HCT116 (cell line): ENCODE data around the gene MAP2K5. TPM values are rescaled to one million over a fixed set of nuclear protein-coding genes. Genes with fewer than 3 reads are reported as not detected.

ENCODE experiments used
- ATAC-seq: fragments of 200-7000 bp; cut with Tn5 transposase; 2 replicates; pipeline ENCODE4 v1.9.1; 2020; ENCODE audit warnings: mild to moderate bottlenecking, moderate library complexity
- BruUV-seq: library from RNA; stranded (reverse); fragments of 400-500 nt; replicated peaks from 2 replicates; lab custom pipeline; 2021; lab: Mats Ljungman, UMichigan
- CTCF ChIA-PET: fragments of 300-600 bp; sonication (Branson Sonifier 250); formaldehyde crosslinking; loops from one replicate; lab custom pipeline; 2021; ENCODE audit warnings: antibody characterized with exemption; lab: Charles Lee
- POLR2A ChIA-PET: fragments of 300-600, 350-600 bp; sonication (Branson Sonifier 250); formaldehyde crosslinking; loops from one replicate; lab custom pipeline; 2021; ENCODE audit warnings: antibody characterized with exemption; lab: Charles Lee
- RAD21 ChIA-PET, 2 experiments: fragments of 300-600 bp; sonication (Branson Sonifier 250); formaldehyde crosslinking; loops; one replicate each; lab custom pipeline; 2023; ENCODE audit warnings: low total read pairs in 2 of 2; ENCODE audit not compliant: uncharacterized antibody in 2 of 2, unreplicated experiment in 2 of 2, low non-redundant PET in 1 of 2; lab: Charles Lee
- DNase-seq: peaks from one replicate; pipeline ENCODE4 v3.0.0-alpha.2; 2010; ENCODE audit warnings: low read depth, low spot score
- H2AFZ ChIP-seq: fragments of 200-600 bp; shearing (Covaris generic), sonication (generic); 2 replicates; pipeline ENCODE4 v1.6.1; 2017; ENCODE audit warnings: low read depth, mixed run types, mixed read lengths, antibody characterized with exemption, low read length; ENCODE audit not compliant: poor library complexity, severe bottlenecking
- H3K27ac ChIP-seq: 2 replicates; pipeline ENCODE4 v1.5.1; 2012; ENCODE audit warnings: low read depth, low read length
- H3K27me3 ChIP-seq: fragments of 200-600 bp; sonication (generic); 2 replicates; pipeline ENCODE4 v1.6.1; 2016; ENCODE audit warnings: mixed run types, low read length, mixed read lengths; ENCODE audit not compliant: insufficient read depth
- H3K36me3 ChIP-seq, 2 experiments: fragments of 200-500 bp in 1 of 2; fragments of 200-600 bp in 1 of 2; sonication (Bioruptor generic) in 1 of 2; sonication (generic) in 1 of 2; 2 replicates each; pipeline versions ENCODE4 v1.5.1 to v1.6.1; 2014 to 2016; ENCODE audit warnings: low read length in 2 of 2, inconsistent platforms in 1 of 2, mixed read lengths in 1 of 2, mixed run types in 1 of 2; ENCODE audit not compliant: insufficient read depth in 2 of 2, control insufficient read depth in 1 of 2
- H3K4me1 ChIP-seq, 2 experiments: fragments of 200-600 bp in 1 of 2; sonication (generic) in 1 of 2; 2 replicates each; pipeline versions ENCODE4 v1.5.1 to v1.6.1; 2012 to 2017; ENCODE audit warnings: low read length in 2 of 2, inconsistent platforms in 1 of 2, mild to moderate bottlenecking in 1 of 2, mixed read lengths in 1 of 2, mixed run types in 1 of 2, moderate library complexity in 1 of 2; ENCODE audit not compliant: insufficient read depth in 2 of 2, control insufficient read depth in 1 of 2
- H3K4me2 ChIP-seq: fragments of 200-600 bp; sonication (generic); 2 replicates; pipeline ENCODE4 v1.6.1; 2017; ENCODE audit warnings: mixed run types, low read length, mixed read lengths
- H3K4me3 ChIP-seq, 2 experiments: fragments of 200-600 bp in 1 of 2; sonication (generic) in 1 of 2; replicated peaks in 1 of 2; 2 replicates each; pipeline ENCODE4 v1.5.1; 2011 to 2016; ENCODE audit warnings: low read length in 2 of 2, control low read depth in 1 of 2, low read depth in 1 of 2, mild to moderate bottlenecking in 1 of 2, mixed read lengths in 1 of 2, mixed run types in 1 of 2
- H3K79me2 ChIP-seq: fragments of 200-600 bp; sonication (generic); 2 replicates; pipeline ENCODE4 v1.6.1; 2017; ENCODE audit warnings: mild to moderate bottlenecking, mixed run types, low read length, moderate library complexity, mixed read lengths; ENCODE audit not compliant: insufficient read depth
- H3K9ac ChIP-seq: fragments of 200-600 bp; sonication (generic); 2 replicates; pipeline ENCODE4 v1.6.1; 2016; ENCODE audit warnings: low read length, mixed read lengths
- H3K9me2 ChIP-seq: fragments of 200-600 bp; sonication (generic), shearing (Covaris generic); 2 replicates; pipeline ENCODE4 v1.6.1; 2017; ENCODE audit warnings: mixed run types, mild to moderate bottlenecking, moderate library complexity; ENCODE audit not compliant: insufficient read depth
- H3K9me3 ChIP-seq, 2 experiments: fragments of 200-500 bp in 1 of 2; fragments of 200-600 bp in 1 of 2; sonication (Bioruptor generic) in 1 of 2; sonication (generic) in 1 of 2; 2 replicates each; pipeline ENCODE4 v1.6.1; 2014 to 2017; ENCODE audit warnings: low read length in 2 of 2, mixed read lengths in 2 of 2, inconsistent platforms in 1 of 2, low read depth in 1 of 2, mild to moderate bottlenecking in 1 of 2, mixed run types in 1 of 2, moderate library complexity in 1 of 2; ENCODE audit not compliant: control insufficient read depth in 1 of 2, insufficient read depth in 1 of 2
- H4K20me1 ChIP-seq: fragments of 200-600 bp; sonication (generic), shearing (Covaris generic); 2 replicates; pipeline ENCODE4 v1.6.1; 2017; ENCODE audit warnings: mixed run types, mild to moderate bottlenecking, moderate library complexity; ENCODE audit not compliant: insufficient read depth
- CBX3 ChIP-seq: IDR thresholded peaks from 2 replicates; pipeline ENCODE4 v1.6.1; 2012; ENCODE audit warnings: low read depth
- CEBPB ChIP-seq: IDR thresholded peaks from 2 replicates; pipeline ENCODE4 v1.6.1; 2012; ENCODE audit warnings: low read depth
- EZH2 ChIP-seq: fragments of 200-600 bp; sonication (generic); IDR thresholded peaks from 2 replicates; pipeline ENCODE4 v1.6.1; 2017; ENCODE audit warnings: antibody characterized with exemption, mixed run types
- POLR2A ChIP-seq: IDR thresholded peaks from 2 replicates; pipeline ENCODE4 v1.7.0; 2011; ENCODE audit warnings: borderline replicate concordance; ENCODE audit not compliant: insufficient read depth, insufficient read length; ENCODE audit errors: extremely low read depth
- POLR2AphosphoS5 ChIP-seq: IDR thresholded peaks from 2 replicates; pipeline ENCODE4 v1.6.1; 2011; ENCODE audit warnings: mild to moderate bottlenecking, low read depth, low read length, moderate library complexity
- SRF ChIP-seq: IDR thresholded peaks from 2 replicates; pipeline ENCODE4 v1.6.1; 2012; ENCODE audit warnings: low read depth
- TCF7L2 ChIP-seq: IDR thresholded peaks from 2 replicates; pipeline ENCODE4 v1.7.0; 2011; ENCODE audit warnings: borderline replicate concordance, inconsistent platforms; ENCODE audit not compliant: insufficient read depth, insufficient read length; ENCODE audit errors: extremely low read depth
- ZFX ChIP-seq: fragments of 450-650 bp; IDR thresholded peaks from 2 replicates; pipeline ENCODE4 v1.6.1; 2017
- intact Hi-C: fragments of 100-400 bp; cut with micrococcal nuclease; formaldehyde crosslinking; loops from 2 replicates; pipeline ENCODE4 v1.10.0; 2022
- total RNA-seq: library from RNA; stranded (reverse); gene quantifications from one replicate; pipeline ENCODE4 v1.2.1, GENCODE V29; 2021; ENCODE audit not compliant: unreplicated experiment
- TF ChIP-seq, protein P1 (sequence below): IDR thresholded peaks from 2 replicates; pipeline ENCODE4 v1.6.1; 2011; ENCODE audit warnings: mild to moderate bottlenecking, low read length, moderate library complexity; ENCODE audit not compliant: insufficient replicate concordance; ENCODE audit errors: extremely low read depth
- TF ChIP-seq, protein P2 (sequence below): IDR thresholded peaks from 2 replicates; pipeline ENCODE4 v1.6.1; 2012

MAP2K5 gene
- total RNA-seq, 1 experiment from 2014 or later: 15.6 TPM

DNA sequence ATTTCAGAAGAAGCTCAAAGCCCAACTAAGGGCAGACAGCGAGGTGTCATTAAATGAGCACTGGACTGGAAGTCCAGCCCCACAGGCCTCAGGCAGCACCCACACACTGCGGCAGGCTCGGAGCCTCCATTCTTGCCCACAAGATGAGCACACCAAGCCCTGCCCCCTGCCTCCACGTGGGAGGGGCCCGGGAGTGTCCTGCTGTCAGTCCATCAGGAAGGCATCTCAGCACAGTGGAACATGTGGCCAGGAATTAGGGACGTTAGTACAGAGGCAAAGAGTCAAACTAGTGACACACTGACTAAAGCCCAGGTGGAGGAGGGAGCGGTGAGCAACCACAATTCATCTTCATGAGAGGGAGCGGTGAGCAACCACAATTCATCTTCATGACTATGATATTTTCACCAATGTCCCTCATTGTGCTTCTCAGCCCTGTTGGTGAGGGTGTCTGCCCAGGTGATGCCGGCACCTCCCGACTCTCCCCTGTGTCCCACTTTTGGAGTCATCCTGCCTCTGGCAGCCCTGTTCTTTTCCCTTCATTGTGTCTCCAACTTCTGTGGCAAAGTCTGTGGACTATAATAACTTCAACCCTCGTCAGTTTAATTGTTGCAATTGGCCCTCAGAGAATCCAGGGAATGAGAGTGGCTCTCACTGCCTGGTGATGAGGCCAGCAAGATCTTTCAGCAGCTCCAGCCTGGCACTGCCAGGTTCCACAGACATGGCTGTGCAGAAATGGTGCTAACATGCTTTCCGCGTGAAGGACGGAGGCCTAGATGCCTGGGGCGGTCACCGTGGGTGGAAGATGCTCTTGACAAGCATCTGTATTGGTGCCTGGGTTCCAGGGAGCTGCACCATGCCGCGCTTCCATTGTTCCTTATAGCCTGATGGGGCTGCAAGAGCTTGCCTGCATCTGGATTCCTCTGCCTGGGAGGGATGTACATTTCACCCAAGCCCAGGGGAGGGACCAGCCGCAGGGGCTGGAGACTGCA, 259.7 kb downstream of the MAP2K5 start:
- H4K20me1 ChIP-seq: no peaks in the 10 kb centered on the region
- H3K27ac ChIP-seq: no peak overlapping the region
- ChIA-PET RAD21 (no interaction called here), CTCF (no interaction called here), POLR2A (no interaction called here)
- H3K79me2 ChIP-seq: no peaks in the 10 kb centered on the region
- H3K4me3 ChIP-seq: no peak overlapping the region
- H3K9me2 ChIP-seq: no peaks in the 10 kb centered on the region
- H3K4me1 ChIP-seq: no peaks in the 10 kb centered on the region
- ATAC-seq (no peak), DNase-seq (no peak)
- no peak overlapping the region for H3K4me2 ChIP-seq
- no peak overlapping the region for H3K9ac ChIP-seq
- no peaks in the 10 kb centered on the region for H3K36me3 ChIP-seq
- H3K9me3 ChIP-seq: no peaks in the 10 kb centered on the region
- no TSS peak for BruUV-seq
- intact Hi-C loops: no loop called here
- H3K27me3 ChIP-seq: no peaks in the 10 kb centered on the region
- no peak overlapping the region for H2AFZ ChIP-seq
- TF ChIP-seq POLR2A (no peak), POLR2AphosphoS5 (no peak), CBX3 (no peak), TCF7L2 (no peak), SRF (no peak), CEBPB (no peak), EZH2 (no peak), ZFX (no peak)
- TF ChIP-seq, protein P1, sequence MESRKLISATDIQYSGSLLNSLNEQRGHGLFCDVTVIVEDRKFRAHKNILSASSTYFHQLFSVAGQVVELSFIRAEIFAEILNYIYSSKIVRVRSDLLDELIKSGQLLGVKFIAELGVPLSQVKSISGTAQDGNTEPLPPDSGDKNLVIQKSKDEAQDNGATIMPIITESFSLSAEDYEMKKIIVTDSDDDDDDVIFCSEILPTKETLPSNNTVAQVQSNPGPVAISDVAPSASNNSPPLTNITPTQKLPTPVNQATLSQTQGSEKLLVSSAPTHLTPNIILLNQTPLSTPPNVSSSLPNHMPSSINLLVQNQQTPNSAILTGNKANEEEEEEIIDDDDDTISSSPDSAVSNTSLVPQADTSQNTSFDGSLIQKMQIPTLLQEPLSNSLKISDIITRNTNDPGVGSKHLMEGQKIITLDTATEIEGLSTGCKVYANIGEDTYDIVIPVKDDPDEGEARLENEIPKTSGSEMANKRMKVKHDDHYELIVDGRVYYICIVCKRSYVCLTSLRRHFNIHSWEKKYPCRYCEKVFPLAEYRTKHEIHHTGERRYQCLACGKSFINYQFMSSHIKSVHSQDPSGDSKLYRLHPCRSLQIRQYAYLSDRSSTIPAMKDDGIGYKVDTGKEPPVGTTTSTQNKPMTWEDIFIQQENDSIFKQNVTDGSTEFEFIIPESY: no peak
- TF ChIP-seq, protein P2, sequence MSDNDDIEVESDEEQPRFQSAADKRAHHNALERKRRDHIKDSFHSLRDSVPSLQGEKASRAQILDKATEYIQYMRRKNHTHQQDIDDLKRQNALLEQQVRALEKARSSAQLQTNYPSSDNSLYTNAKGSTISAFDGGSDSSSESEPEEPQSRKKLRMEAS: no peak
